ENCODE measurements around the gene FANK1. TPM values are rescaled to one million over a fixed set of nuclear protein-coding genes. Genes with fewer than 3 reads are reported as not detected.

FANK1 gene
- total RNA-seq, 2 experiments from 2014 or later, result 0.46 to 0.50 TPM

DNA sequence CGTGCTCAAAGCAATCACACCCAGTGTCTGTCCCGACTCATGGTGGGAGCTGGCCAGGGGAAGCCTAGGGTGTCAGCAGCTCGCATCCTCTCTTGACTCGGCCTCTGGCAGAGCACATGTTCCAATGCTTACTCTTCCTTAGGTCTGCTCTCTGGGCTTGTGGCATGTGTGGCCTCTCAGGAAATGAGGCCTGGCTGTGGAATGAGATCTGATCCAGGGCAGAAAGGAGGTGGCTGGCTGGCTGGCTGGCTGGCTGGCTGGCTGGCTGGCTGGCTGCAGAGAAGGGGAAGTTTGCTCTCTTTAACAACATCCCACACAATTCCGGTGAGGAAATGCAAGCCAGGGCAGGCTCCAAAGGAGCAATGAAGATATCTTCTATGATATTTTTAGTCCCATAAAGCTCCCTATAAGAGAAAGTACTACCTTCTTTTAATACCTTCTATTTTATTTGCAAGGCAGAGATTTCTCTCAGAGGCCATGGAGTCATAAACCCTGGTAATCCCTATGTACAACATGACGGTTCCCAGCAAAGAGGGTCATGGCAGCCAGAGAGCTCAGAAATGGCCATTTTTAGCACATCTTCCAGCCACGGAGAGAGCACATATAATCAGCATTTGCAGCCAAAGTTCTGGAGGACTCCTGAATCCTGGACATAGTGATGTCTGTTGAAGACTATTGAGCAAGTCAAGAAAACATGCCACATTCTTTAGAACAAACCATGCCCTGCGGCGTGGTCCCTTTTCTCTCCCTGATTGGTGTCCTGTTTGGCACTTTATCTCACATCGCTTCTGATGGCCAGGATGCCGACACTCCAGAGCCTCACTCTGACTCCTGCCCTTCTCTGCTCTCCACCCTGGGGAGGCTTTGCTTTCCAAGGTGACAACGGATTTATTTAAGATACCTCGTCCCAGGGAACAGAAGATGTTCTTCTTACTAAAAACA lies 153.7 kb downstream of the FANK1 start:
- H3K36me3 Mint-ChIP-seq, result no peaks in the 10 kb centered on the region
- CTCF ChIA-PET, result no interaction called here
- intact Hi-C loops (cut with micrococcal nuclease), result no loop called here
- no peak for DNase-seq
- H3K4me1 Mint-ChIP-seq (ENCODE audit: low read depth), result no peaks in the 10 kb centered on the region
- H3K27me3 Mint-ChIP-seq, result no peaks in the 10 kb centered on the region
- no peaks in the 10 kb centered on the region for H3K9me3 Mint-ChIP-seq
- no peak overlapping the region for H3K27ac Mint-ChIP-seq
- POLR2A ChIA-PET, result no interaction called here
- H3K4me3 Mint-ChIP-seq, result no peak overlapping the region

DNA sequence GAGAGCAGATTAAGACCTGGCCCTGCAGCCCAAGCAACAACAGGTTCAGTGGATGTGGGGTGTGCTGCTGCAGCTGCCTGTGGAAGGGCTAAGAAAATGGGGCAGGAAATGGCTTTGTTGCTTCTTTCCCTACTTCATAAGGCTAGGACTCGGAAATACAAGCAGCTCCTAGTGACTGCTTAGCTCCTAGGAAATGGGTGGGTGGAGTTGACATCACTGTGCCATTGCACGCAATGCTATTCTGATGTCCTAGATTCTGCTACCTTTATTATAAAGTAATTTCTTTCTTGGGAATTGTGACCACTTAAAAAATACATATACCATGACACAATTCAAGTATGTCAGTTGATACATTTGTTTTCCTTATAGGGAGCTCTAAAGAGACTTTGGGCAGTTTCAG lies 155.8 kb downstream of the FANK1 start:
- Mint-ChIP-seq H3K27me3 (no peaks in the 10 kb centered on the region), H3K27ac (no peak overlapping the region), H3K9me3 (no peaks in the 10 kb centered on the region), H3K4me1 (ENCODE audit: low read depth) (no peaks in the 10 kb centered on the region), H3K4me3 (no peak overlapping the region), H3K36me3 (no peaks in the 10 kb centered on the region)
- intact Hi-C loops (cut with micrococcal nuclease), result no loop called here
- DNase-seq, result no peak
- ChIA-PET CTCF (no interaction called here), POLR2A (no interaction called here)

DNA sequence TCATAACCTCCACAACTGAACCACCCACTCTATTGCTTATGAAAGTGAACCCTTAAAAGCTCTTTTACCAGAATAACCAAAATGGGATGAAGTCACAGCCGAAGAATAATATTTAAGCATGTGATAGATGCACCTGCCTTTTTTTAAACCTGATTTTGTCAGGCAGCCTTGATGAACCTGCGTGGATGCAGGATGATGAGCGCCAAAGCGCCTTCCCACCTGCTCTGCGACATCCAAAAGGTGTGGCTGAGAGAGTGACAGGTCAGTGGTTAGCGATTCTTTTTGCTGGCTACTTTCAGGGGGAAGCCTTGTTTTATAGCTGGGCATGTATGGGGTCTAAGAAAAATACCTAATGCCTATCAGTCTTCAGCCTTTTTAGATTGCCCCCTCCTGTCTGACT lies 157.8 kb downstream of the FANK1 start:
- Mint-ChIP-seq H3K4me1 (ENCODE audit: low read depth) (no peaks in the 10 kb centered on the region), H3K36me3 (no peaks in the 10 kb centered on the region), H3K4me3 (no peak overlapping the region), H3K27ac (no peak overlapping the region), H3K27me3 (no peaks in the 10 kb centered on the region), H3K9me3 (no peaks in the 10 kb centered on the region)
- ChIA-PET POLR2A (no interaction called here), CTCF (no interaction called here)
- intact Hi-C loops (cut with micrococcal nuclease), result no loop called here
- DNase-seq, result no peak

DNA sequence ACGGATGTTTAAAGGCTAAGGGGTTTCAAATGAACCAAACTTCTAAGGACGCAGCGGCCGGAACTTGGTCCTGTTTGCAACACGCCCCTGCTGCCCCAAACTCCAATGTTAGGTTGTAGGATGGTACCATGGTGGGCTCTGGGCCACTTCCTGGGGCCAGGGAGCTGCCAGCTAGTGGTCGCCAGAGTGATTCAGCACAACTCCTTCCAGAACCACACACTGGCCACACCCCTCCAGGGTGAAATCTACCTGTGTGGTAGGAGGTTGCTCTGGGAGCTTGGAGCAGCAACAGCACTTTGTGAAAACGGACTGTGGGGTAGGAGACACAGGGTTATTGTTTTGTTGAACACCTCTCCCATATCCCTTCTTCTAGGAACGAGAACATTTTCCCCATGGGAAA lies 161.1 kb downstream of the FANK1 start:
- no peak for DNase-seq
- Mint-ChIP-seq H3K9me3 (no peaks in the 10 kb centered on the region), H3K27me3 (no peaks in the 10 kb centered on the region), H3K4me3 (no peak overlapping the region), H3K4me1 (ENCODE audit: low read depth) (no peaks in the 10 kb centered on the region), H3K36me3 (no peaks in the 10 kb centered on the region), H3K27ac (no peak overlapping the region)
- intact Hi-C loops (cut with micrococcal nuclease), result no loop called here
- CTCF ChIA-PET, result no interaction called here
- POLR2A ChIA-PET, result no interaction called here

DNA sequence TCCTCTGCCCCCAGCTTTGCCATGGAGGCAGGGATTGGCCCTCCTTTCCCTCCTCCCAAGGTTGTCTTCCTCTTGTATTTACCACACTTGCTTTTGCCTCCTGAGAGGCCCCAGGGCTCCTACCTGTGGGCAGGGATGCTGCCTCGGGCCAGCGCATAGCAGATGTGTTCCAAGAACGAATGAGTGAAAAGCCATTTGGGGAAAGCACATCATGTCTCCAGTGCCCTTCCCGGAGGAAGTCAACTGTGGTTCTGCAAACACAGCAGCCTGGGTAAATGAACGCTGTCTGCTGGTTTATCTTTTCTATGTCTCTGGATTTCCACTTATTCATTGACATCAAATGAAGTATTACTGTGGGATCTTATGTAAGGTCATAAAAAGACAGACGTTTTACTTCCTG lies 161.7 kb downstream of the FANK1 start:
- H3K4me1 Mint-ChIP-seq (ENCODE audit: low read depth), result no peaks in the 10 kb centered on the region
- no peak for DNase-seq
- no peaks in the 10 kb centered on the region for H3K9me3 Mint-ChIP-seq
- no peak overlapping the region for H3K27ac Mint-ChIP-seq
- POLR2A ChIA-PET, result no interaction called here
- no peak overlapping the region for H3K4me3 Mint-ChIP-seq
- no peaks in the 10 kb centered on the region for H3K36me3 Mint-ChIP-seq
- CTCF ChIA-PET, result no interaction called here
- no peaks in the 10 kb centered on the region for H3K27me3 Mint-ChIP-seq
- intact Hi-C loops (cut with micrococcal nuclease), result no loop called here

DNA sequence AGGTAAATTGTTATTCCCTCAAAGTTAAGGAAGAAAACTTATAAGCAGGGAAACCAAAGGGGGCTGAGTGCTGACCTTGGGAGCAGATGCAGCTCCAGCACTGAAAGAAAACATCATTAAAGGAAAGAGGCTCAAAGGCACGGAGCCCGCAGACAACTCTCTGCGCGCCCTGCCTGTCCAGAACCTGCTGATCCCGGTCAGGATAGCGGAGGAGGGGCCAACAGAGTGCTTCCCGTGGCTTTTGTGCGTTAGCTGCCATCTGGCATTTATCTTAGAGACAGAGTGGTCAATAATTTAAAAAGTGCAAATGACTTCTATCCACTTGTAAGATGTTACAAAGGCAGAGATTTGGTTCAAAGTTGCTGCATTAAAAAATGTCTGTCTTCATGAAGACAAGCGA lies 162.1 kb downstream of the FANK1 start:
- Mint-ChIP-seq H3K4me1 (ENCODE audit: low read depth) (no peaks in the 10 kb centered on the region), H3K27me3 (no peaks in the 10 kb centered on the region), H3K9me3 (no peaks in the 10 kb centered on the region), H3K27ac (no peak overlapping the region), H3K4me3 (no peak overlapping the region), H3K36me3 (no peaks in the 10 kb centered on the region)
- POLR2A ChIA-PET, result no interaction called here
- no peak for DNase-seq
- CTCF ChIA-PET, result no interaction called here
- intact Hi-C loops (cut with micrococcal nuclease), result no loop called here

Other genes starting within 250 kb of the FANK1 start
- gene TEX36, start 213.4 kb upstream of the FANK1 start, total RNA-seq, result not detected
- 10 to 100 TPM; 23.0 to 27.7 TPM for gene EDRF1, start 176.9 kb upstream of the FANK1 start, total RNA-seq
- gene MMP21, start 120.7 kb upstream of the FANK1 start, total RNA-seq, result not detected
- 10 to 100 TPM; 35.0 to 38.3 TPM for gene UROS, start 73.3 kb upstream of the FANK1 start, total RNA-seq
- 100 to 1,000 TPM in 1 of 2 experiments, 10 to 100 TPM in 1; 96.3 to 100 TPM for gene BCCIP, start 73.0 kb upstream of the FANK1 start, total RNA-seq
- 10 to 100 TPM; 16.3 to 18.6 TPM for gene DHX32, start 15.3 kb upstream of the FANK1 start, total RNA-seq

All from activated CD4-positive, alpha-beta memory T cell treated with anti-CD3 and anti-CD28 coated beads for 36 hours (primary cell).